Psoas muscle (tissue), 8 donors: ENCODE measurements around the gene LGMN. TPM values are rescaled to one million over a fixed set of nuclear protein-coding genes. Genes with fewer than 3 reads are reported as not detected.

Source experiments
- ATAC-seq, 4 donors: fragments of 200-7000 bp; cut with Tn5 transposase; one replicate each; pipeline ENCODE4 v1.9.1; 2020; ENCODE audit warnings: moderate library complexity in 3 of 4, mild to moderate bottlenecking in 2 of 4
- DNase-seq, 2 donors: peaks; one replicate each; pipeline ENCODE4 v3.0.0-alpha.2; 2020
- H3K27ac ChIP-seq: fragments of 200-600 bp; one replicate; pipeline ENCODE4 v1.8.0; 2022
- H3K27me3 ChIP-seq, 3 donors: fragments of 200-600 bp in 1 of 3; one replicate each; pipeline versions ENCODE4 v1.6.1 to v1.8.0; 2013 to 2022; ENCODE audit warnings: low read length in 2 of 3, mild to moderate bottlenecking in 2 of 3, moderate library complexity in 1 of 3; ENCODE audit not compliant: insufficient read depth in 3 of 3
- H3K36me3 ChIP-seq, 2 donors: fragments of 200-600 bp in 1 of 2; one replicate each; pipeline versions ENCODE4 v1.6.1 to v1.8.0; 2013 to 2022; ENCODE audit warnings: low read depth in 1 of 2, mild to moderate bottlenecking in 1 of 2, moderate library complexity in 1 of 2; ENCODE audit not compliant: insufficient read depth in 1 of 2
- H3K4me1 ChIP-seq: fragments of 200-600 bp; one replicate; pipeline ENCODE4 v1.8.0; 2022
- H3K4me3 ChIP-seq: fragments of 200-600 bp; one replicate; pipeline ENCODE4 v1.8.0; 2022; ENCODE audit warnings: mild to moderate bottlenecking
- H3K9me3 ChIP-seq: fragments of 200-600 bp; one replicate; pipeline ENCODE4 v1.8.0; 2022
- WGBS, 3 donors: extraction: QIAGEN DNeasy Blood & Tissue Kit; methylation state at CpG; one replicate each; pipeline versions ENCODE4 v1.1.6 to v1.1.7; 2013; 5-methylcytosine and 5-hydroxymethylcytosine counted together
- intact Hi-C, 2 donors: fragments of 100-400 bp; cut with DNase I; formaldehyde crosslinking; loops; one replicate each; pipeline versions ENCODE4 v1.11.0 to v1.14.2; 2022
- polyA plus RNA-seq, 3 donors: library from polyadenylated mRNA; stranded (reverse); fragments of 200-250 nt; gene quantifications; one replicate each; pipeline ENCODE4 v1.2.3, GENCODE V29; 2013
- total RNA-seq, 4 donors: library from RNA; stranded (reverse); fragmentation: NEBNext Ultra II Directional in 2 of 4; extraction: Animal tissue kit (Norgen Biotek cat#: 25700) in 2 of 4; gene quantifications; one replicate each; pipeline versions ENCODE4 v1.2.1 to v1.2.4, GENCODE V29; 2021 to 2023
- TF ChIP-seq, protein P1 (sequence below): fragments of 200-600 bp; IDR thresholded peaks from one replicate; pipeline ENCODE4 v1.8.0; 2022; ENCODE audit warnings: antibody characterized with exemption
- donor health status: healthy with polysubstance abuse.
- donor health status: DM: no; HTN: no; CAD: no; lungs with moderate emphysema.
- donor health status: Bipolar disorder and iron deficiency.
- donor health status: healthy.
- donor health status: DM: yes; HTN: yes; CAD: no.
- donor health status: DM: no; HTN: no; CAD: no.
- donor health status: DM: no; HTN: no; CAD: no.
- donor health status: DM: yes; HTN: yes; CAD: no.

Gene LGMN
- total and polyA plus RNA-seq, 7 donors = 27.2 to 56.8 (median 49.3) TPM

DNA sequence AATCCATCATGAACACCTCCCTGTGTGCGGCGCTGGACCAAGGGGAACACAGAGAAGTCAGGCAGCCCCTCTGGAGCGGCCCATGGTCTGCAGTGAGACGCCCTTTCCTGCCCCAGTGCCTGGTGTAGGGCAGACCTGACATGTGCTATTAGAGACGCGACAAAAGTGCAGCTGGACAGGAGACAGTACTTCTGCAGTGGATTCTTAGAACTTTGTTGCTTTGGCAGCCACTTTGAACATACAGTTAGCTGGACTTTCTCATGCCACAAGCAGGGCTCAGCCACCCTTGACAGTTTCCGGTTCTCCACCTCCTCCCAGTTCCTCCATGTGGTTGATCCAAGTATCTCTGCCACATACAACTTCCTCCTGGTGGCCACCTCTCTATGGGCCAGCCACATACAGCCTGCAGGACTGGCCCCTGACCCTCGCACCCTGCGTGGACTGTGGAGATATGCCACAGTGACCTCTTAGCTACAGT is 45.9 kb downstream of the LGMN start:
- H3K27me3 ChIP-seq = no peaks in the 10 kb centered on the region
- peaks cover 0 to 45% of the 10 kb centered on the region in 2 donors for H3K36me3 ChIP-seq
- no peak overlapping the region for H3K4me3 ChIP-seq
- no peak overlapping the region for H3K27ac ChIP-seq
- intact Hi-C loops = no loop called here
- WGBS, 3 donors = 89 to 97% (median 90%) methylated on average over 9 of the region's 9 CpGs
- DNase-seq = peak in 1 of 2 donors; percentile 39
- TF ChIP-seq, protein P1, sequence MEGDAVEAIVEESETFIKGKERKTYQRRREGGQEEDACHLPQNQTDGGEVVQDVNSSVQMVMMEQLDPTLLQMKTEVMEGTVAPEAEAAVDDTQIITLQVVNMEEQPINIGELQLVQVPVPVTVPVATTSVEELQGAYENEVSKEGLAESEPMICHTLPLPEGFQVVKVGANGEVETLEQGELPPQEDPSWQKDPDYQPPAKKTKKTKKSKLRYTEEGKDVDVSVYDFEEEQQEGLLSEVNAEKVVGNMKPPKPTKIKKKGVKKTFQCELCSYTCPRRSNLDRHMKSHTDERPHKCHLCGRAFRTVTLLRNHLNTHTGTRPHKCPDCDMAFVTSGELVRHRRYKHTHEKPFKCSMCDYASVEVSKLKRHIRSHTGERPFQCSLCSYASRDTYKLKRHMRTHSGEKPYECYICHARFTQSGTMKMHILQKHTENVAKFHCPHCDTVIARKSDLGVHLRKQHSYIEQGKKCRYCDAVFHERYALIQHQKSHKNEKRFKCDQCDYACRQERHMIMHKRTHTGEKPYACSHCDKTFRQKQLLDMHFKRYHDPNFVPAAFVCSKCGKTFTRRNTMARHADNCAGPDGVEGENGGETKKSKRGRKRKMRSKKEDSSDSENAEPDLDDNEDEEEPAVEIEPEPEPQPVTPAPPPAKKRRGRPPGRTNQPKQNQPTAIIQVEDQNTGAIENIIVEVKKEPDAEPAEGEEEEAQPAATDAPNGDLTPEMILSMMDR = no peak
- ATAC-seq = no peak
- H3K4me1 ChIP-seq = no peaks in the 10 kb centered on the region
- no peaks in the 10 kb centered on the region for H3K9me3 ChIP-seq

DNA sequence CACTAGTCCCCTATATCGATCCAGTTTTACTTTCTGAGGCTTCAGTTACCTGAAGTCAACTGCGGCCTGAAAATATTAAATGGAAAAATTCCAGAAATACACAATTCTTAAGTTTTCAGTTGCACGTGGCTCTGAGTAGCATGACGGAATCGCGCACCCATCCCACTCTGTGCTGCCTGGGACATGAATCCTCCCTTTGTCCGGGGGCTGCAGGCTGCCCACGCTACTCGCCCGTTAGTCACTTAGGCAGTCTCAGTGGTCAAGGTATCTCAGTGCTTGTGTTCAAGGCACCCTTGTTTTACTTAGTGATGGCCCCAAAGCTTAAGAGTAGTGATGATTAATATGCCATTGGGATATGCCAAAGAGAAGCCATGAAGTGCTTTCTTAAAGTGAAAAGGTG is 46.6 kb downstream of the LGMN start:
- intact Hi-C loops = no loop called here
- Histone ChIP-seq H3K4me1 (no peaks in the 10 kb centered on the region), H3K27me3 (no peaks in the 10 kb centered on the region), H3K36me3 (peaks cover 0 to 39% of the 10 kb centered on the region in 2 donors), H3K27ac (no peak overlapping the region), H3K4me3 (no peak overlapping the region), H3K9me3 (no peaks in the 10 kb centered on the region)
- TF ChIP-seq, protein P1 = no peak
- DNase-seq = no peak
- ATAC-seq = no peak
- WGBS, 3 donors = 75 to 86% (median 76%) methylated on average over 10 of the region's 10 CpGs

DNA sequence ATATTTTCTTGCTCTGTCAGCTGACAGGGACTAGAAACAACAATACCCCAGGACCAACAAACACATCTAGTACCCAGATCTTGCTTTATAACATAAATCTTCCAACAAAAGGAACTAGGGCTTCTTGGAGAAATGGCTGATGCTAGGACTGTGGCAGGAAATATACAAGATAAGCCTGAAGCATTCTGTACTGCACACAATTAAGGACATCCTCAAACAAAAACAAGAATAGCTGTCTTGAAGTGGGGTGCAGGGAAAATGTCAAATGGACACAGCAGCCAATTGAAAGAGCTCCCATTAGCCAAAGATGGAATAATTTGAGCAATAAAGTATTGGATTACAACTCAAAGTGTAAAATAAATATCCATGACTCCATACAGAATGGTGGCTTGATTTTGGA is 50.0 kb downstream of the LGMN start:
- Histone ChIP-seq H3K4me1 (no peaks in the 10 kb centered on the region), H3K27me3 (no peaks in the 10 kb centered on the region), H3K36me3 (peaks cover 0 to 4% of the 10 kb centered on the region in 2 donors), H3K9me3 (no peaks in the 10 kb centered on the region), H3K4me3 (no peak overlapping the region), H3K27ac (no peak overlapping the region)
- DNase-seq = no peak
- intact Hi-C loops = no loop called here
- no peak for ATAC-seq
- TF ChIP-seq, protein P1 = no peak

DNA sequence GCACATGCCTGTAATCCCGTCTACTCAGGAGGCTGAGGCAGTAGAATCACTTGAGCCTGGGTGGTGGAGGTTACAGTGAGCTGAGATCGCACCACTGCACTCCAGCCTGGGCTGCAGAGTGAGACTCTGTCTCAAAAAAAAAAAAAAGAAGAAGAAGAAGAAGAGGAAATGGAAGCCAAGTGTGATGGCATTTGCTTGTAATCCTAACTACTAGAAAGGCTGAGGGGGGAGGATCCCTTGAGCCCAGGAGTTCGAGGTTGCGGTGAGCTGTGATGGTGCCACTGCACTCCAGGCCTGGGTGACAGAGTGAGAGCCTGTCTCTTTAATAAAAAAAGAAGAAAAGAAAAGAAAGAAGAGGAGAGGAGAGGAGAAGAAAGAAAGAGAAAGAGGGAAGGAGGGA is 52.1 kb downstream of the LGMN start:
- WGBS, 3 donors = 75 to 78% (median 76%) methylated on average over 4 of the region's 4 CpGs
- ATAC-seq = no peak
- H3K27me3 ChIP-seq = no peaks in the 10 kb centered on the region
- no peaks in the 10 kb centered on the region for H3K9me3 ChIP-seq
- no peak for DNase-seq
- H3K4me1 ChIP-seq = no peaks in the 10 kb centered on the region
- no peak overlapping the region for H3K27ac ChIP-seq
- H3K36me3 ChIP-seq = no peaks in the 10 kb centered on the region
- TF ChIP-seq, protein P1 = no peak
- H3K4me3 ChIP-seq = no peak overlapping the region
- intact Hi-C loops = no loop called here

DNA sequence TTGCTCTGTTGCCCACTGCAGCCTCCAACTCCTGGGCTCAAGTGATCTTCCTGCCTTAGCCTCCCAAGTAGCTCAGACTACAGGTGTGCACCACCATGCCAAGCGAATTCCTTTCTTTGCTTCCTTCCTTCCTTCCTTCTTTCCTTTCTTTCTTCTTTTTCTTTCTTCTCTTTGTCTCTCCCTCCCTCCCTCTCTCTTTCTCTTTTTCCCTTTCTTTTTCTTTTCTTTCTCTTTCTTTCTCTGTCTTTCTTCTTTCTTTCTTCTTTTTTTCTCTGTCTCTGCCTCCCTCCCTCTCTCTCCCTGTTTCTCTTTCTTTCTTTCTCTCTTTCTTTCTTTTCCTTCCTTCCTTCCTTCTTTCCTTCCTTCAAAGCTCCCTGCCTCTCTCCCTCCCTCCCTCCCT is 52.9 kb downstream of the LGMN start:
- Histone ChIP-seq H3K9me3 (no peaks in the 10 kb centered on the region), H3K36me3 (no peaks in the 10 kb centered on the region), H3K27me3 (no peaks in the 10 kb centered on the region), H3K27ac (no peak overlapping the region), H3K4me1 (no peaks in the 10 kb centered on the region), H3K4me3 (no peak overlapping the region)
- TF ChIP-seq, protein P1 = no peak
- ATAC-seq (no peak), DNase-seq (no peak)
- intact Hi-C loops = no loop called here
- 95 to 100% (median 97%) methylated on average over 1 of the region's 1 CpG for WGBS, 3 donors
